Measurements from ENCODE around the gene VIPR1.

Gene VIPR1

GRCh38 chr3:42533161-42533897, 30.9 kb downstream of the VIPR1 start:
- no peak overlapping the region for H3K4me3 ChIP-seq (ENCODE audit: low read depth, low read length)
- TF ChIP-seq, protein P1, sequence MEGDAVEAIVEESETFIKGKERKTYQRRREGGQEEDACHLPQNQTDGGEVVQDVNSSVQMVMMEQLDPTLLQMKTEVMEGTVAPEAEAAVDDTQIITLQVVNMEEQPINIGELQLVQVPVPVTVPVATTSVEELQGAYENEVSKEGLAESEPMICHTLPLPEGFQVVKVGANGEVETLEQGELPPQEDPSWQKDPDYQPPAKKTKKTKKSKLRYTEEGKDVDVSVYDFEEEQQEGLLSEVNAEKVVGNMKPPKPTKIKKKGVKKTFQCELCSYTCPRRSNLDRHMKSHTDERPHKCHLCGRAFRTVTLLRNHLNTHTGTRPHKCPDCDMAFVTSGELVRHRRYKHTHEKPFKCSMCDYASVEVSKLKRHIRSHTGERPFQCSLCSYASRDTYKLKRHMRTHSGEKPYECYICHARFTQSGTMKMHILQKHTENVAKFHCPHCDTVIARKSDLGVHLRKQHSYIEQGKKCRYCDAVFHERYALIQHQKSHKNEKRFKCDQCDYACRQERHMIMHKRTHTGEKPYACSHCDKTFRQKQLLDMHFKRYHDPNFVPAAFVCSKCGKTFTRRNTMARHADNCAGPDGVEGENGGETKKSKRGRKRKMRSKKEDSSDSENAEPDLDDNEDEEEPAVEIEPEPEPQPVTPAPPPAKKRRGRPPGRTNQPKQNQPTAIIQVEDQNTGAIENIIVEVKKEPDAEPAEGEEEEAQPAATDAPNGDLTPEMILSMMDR (IDR thresholded peaks at IDR 0.05; ENCODE audit: low read depth, low read length): no peak

DNA sequence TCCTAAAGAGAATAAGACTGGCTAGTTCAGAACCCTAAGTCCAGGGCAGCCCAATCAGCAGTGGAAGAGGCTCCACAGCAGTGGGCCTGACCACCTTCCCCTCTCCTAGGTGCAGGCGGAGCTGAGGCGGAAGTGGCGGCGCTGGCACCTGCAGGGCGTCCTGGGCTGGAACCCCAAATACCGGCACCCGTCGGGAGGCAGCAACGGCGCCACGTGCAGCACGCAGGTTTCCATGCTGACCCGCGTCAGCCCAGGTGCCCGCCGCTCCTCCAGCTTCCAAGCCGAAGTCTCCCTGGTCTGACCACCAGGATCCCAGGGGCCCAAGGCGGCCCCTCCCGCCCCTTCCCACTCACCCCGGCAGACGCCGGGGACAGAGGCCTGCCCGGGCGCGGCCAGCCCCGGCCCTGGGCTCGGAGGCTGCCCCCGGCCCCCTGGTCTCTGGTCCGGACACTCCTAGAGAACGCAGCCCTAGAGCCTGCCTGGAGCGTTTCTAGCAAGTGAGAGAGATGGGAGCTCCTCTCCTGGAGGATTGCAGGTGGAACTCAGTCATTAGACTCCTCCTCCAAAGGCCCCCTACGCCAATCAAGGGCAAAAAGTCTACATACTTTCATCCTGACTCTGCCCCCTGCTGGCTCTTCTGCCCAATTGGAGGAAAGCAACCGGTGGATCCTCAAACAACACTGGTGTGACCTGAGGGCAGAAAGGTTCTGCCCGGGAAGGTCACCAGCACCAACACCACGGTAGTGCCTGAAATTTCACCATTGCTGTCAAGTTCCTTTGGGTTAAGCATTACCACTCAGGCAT, 33.7 kb downstream of the VIPR1 start:
- TF ChIP-seq, protein P1 (IDR thresholded peaks at IDR 0.05; ENCODE audit: low read depth, low read length): 0 out of 2 replicates have a peak, but pooled peaks have one; percentile 5
- H3K4me3 ChIP-seq (ENCODE audit: low read depth, low read length): no peak overlapping the region

GRCh38 chr3:42537350-42537749, 34.9 kb downstream of the VIPR1 start:
- TF ChIP-seq, protein P1 (IDR thresholded peaks at IDR 0.05; ENCODE audit: low read depth, low read length): no peak
- no peak overlapping the region for H3K4me3 ChIP-seq (ENCODE audit: low read depth, low read length)

DNA sequence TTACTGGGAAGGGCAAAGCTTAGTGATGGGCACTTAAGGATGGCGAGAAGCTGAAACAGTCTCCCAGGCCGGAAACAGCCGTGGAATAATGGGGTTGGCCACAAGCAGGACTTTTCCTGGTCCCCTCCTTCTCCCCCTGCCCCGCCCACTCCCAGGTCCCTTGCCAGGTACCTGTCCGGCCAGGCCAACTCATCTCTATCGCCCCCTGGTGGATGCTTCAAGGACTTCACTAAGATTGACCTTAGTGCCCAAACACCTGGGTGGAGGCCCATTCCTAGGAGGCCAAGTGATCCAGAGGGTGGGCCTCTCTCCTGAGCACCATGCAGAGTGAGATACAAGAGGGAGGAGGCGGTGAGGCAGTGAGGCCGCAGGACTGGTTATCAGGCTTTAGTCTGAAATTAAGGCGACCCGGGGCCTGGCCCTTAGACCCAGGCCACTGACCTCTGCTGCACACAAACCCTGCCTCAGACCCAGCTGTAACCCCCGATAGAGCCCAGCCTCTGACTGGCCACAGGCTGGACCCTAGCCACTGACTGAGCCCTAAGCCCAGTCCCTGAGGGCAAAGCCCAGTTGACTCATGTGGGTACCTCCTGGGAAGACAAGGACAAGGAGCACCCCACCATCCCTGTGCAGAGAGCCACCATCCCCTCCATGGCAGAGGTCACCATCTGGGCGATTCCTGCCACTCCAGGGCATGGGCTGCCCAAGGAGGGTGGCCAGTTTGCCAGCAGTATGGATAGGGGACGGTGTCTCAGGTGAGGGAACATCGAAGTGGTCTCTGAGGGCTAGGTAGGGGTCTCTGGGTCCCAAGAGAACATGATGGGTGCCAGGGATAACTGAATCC, 37.6 kb downstream of the VIPR1 start:
- TF ChIP-seq, protein P1 (IDR thresholded peaks at IDR 0.05; ENCODE audit: low read depth, low read length): peak; percentile 58
- H3K4me3 ChIP-seq (ENCODE audit: low read depth, low read length): no peak overlapping the region

DNA sequence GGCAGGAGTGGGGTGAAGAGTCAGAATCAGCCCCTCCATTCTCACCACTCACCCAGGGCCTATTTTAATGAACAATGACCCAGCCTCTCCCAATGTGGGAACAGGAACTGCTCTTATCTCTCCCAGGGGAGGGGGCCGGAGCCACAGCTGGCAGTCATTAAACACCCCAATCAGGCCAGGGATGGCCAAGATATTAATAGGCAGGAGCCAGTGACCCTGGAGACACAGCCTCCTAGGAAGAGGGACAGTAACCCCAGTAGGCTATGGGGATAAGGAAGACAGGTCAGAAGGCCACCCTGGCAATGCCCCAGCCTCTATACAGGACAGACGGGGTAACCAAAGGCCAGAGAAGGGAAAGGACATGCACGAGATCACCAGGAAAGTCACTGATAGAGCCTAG, 38.6 kb downstream of the VIPR1 start:
- no peak overlapping the region for H3K4me3 ChIP-seq (ENCODE audit: low read depth, low read length)
- TF ChIP-seq, protein P1 (IDR thresholded peaks at IDR 0.05; ENCODE audit: low read depth, low read length): no peak

DNA sequence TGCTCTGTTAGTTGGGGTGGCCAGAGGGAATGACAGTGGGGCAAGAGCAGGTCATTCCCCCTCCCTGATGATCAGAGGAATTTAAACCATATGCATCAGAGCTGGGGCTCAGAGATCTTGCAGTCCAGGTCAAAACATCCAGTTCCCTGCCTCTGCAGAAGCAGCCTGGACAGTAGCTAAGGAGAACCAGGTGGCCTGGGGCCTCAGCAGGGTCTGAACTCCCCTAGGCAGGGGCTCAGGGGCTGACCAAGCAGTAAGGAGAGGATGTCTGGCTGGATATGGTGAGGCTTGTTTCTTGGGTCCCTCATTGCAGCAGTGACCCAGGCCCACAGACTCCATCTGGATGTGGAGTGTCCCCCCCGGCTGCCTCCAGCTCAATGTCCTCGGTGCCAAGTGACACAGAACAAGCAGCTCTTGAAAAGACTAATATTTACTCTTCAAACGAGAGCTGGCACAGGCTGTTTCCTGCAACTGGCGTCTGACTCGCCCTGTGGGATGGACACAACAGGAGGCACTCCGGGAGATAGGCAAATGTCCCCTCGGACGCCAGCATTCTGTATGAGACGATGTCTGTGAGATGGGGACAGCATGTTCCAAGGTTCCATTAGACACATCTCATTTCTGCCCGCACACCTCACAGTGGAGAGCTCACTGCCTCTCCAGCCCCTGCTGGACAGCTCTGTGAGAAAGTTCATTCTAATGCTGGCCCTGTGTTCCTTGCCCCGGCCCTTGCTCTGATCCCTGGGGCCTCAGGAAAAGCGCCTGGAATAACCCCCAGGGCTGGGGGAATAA, 42.2 kb downstream of the VIPR1 start:
- no peak overlapping the region for H3K4me3 ChIP-seq (ENCODE audit: low read depth, low read length)
- TF ChIP-seq, protein P1 (IDR thresholded peaks at IDR 0.05; ENCODE audit: low read depth, low read length): peak; percentile 4; the same call in 1 of the 2 replicates

All from WI38 (cell line).